Esophagus (tissue), 2 donors: Measurements from ENCODE around the gene PHKA2. TPM values are rescaled to one million over a fixed set of nuclear protein-coding genes. Genes with fewer than 3 reads are reported as not detected.
"Not testable (repeated sequence)": the region's sequence is repeated elsewhere in the genome, so short reads cannot be mapped to it uniquely, and the experiment has no call there.

Experiments used
- H3K27ac ChIP-seq, 2 donors: one replicate each; pipeline ENCODE4 v1.5.1; 2013; ENCODE audit warnings: low read depth in 2 of 2, mild to moderate bottlenecking in 2 of 2, inconsistent platforms in 1 of 2, low read length in 1 of 2, moderate library complexity in 1 of 2
- H3K27me3 ChIP-seq, 2 donors: one replicate each; pipeline ENCODE4 v1.6.1; 2013; ENCODE audit warnings: low read length in 2 of 2, control low read depth in 1 of 2, mild to moderate bottlenecking in 1 of 2; ENCODE audit not compliant: insufficient read depth in 2 of 2, control insufficient read depth in 1 of 2
- H3K36me3 ChIP-seq, 2 donors: one replicate each; pipeline ENCODE4 v1.6.1; 2013; ENCODE audit warnings: low read length in 1 of 2; ENCODE audit not compliant: control insufficient read depth in 2 of 2, insufficient read depth in 2 of 2
- H3K4me1 ChIP-seq, 2 donors: one replicate each; pipeline ENCODE4 v1.6.1; 2013; ENCODE audit warnings: low read length in 1 of 2; ENCODE audit not compliant: control insufficient read depth in 2 of 2, insufficient read depth in 2 of 2
- H3K4me3 ChIP-seq, 2 donors: one replicate each; pipeline ENCODE4 v1.5.1; 2013; ENCODE audit warnings: low read length in 2 of 2, mild to moderate bottlenecking in 2 of 2, low read depth in 1 of 2, moderate library complexity in 1 of 2
- H3K9me3 ChIP-seq, 2 donors: one replicate each; pipeline ENCODE4 v1.6.1; 2013; ENCODE audit warnings: mild to moderate bottlenecking in 2 of 2, low read depth in 1 of 2, low read length in 1 of 2, moderate library complexity in 1 of 2; ENCODE audit not compliant: control insufficient read depth in 2 of 2, insufficient read depth in 1 of 2
- WGBS, 2 donors: extraction: QIAGEN DNeasy Blood & Tissue Kit; methylation state at CpG; one replicate each; pipeline ENCODE4 v1.1.7; 2013; 5-methylcytosine and 5-hydroxymethylcytosine counted together
- polyA plus RNA-seq, 2 donors: library from polyadenylated mRNA; stranded (reverse); fragments of 200-250 nt; gene quantifications; one replicate each; pipeline ENCODE4 v1.2.3, GENCODE V29; 2013
- donor health status: healthy with polysubstance abuse.
- donor health status: Bipolar disorder and iron deficiency.

The PHKA2 gene
- polyA plus RNA-seq, 2 donors = 11.1 to 17.7 TPM

- H3K36me3 ChIP-seq = no peaks in the 10 kb centered on the region
- no peak overlapping the region for H3K4me3 ChIP-seq
- H3K27me3 ChIP-seq = no peaks in the 10 kb centered on the region
- H3K9me3 ChIP-seq = no peaks in the 10 kb centered on the region
- WGBS, 2 donors = 90 to 91% methylated on average over 15 of the region's 15 CpGs
- H3K4me1 ChIP-seq = no peaks in the 10 kb centered on the region
- no peak overlapping the region for H3K27ac ChIP-seq
These were observed 119.5 kb downstream of the PHKA2 start for GRCh38 chrX:18864390-18864920.

GRCh38 chrX:18861511-18861910, 122.4 kb downstream of the PHKA2 start:
- H3K27ac ChIP-seq = no peak overlapping the region
- H3K4me3 ChIP-seq = no peak overlapping the region
- H3K27me3 ChIP-seq = no peaks in the 10 kb centered on the region
- WGBS, 2 donors = 93 to 95% methylated on average over 5 of the region's 5 CpGs
- no peaks in the 10 kb centered on the region for H3K4me1 ChIP-seq
- no peaks in the 10 kb centered on the region for H3K9me3 ChIP-seq
- H3K36me3 ChIP-seq = no peaks in the 10 kb centered on the region

- Histone ChIP-seq H3K27me3 (no peaks in the 10 kb centered on the region), H3K9me3 (no peaks in the 10 kb centered on the region), H3K4me3 (no peak overlapping the region), H3K36me3 (no peaks in the 10 kb centered on the region), H3K27ac (no peak overlapping the region), H3K4me1 (no peaks in the 10 kb centered on the region)
- WGBS, 2 donors = 61 to 77% methylated on average over 1 of the region's 1 CpG
These were observed 127.3 kb downstream of the PHKA2 start for GRCh38 chrX:18856645-18856997.

- WGBS, 2 donors = 55 to 56% methylated on average over 1 of the region's 1 CpG
- H3K4me1 ChIP-seq = no peaks in the 10 kb centered on the region
- H3K9me3 ChIP-seq = no peaks in the 10 kb centered on the region
- H3K4me3 ChIP-seq = no peak overlapping the region
- H3K36me3 ChIP-seq = no peaks in the 10 kb centered on the region
- no peak overlapping the region for H3K27ac ChIP-seq
- no peaks in the 10 kb centered on the region for H3K27me3 ChIP-seq
These were observed 127.8 kb downstream of the PHKA2 start for GRCh38 chrX:18855919-18856644.

GRCh38 chrX:18847901-18848300, 136.0 kb downstream of the PHKA2 start:
- 74 to 90% methylated on average over 3 of the region's 3 CpGs for WGBS, 2 donors
- H3K36me3 ChIP-seq, H3K27me3 ChIP-seq, H3K4me3 ChIP-seq, H3K27ac ChIP-seq, H3K4me1 ChIP-seq, H3K9me3 ChIP-seq: not testable (repeated sequence)

Other genes with a start within 250 kb of the PHKA2 start
- under 1 TPM; 0.14 to 0.29 TPM for gene ADGRG2, start 138.4 kb upstream of the PHKA2 start, polyA plus RNA-seq